ENCODE results near the gene VAV2. TPM values are rescaled to one million over a fixed set of nuclear protein-coding genes. Genes with fewer than 3 reads are reported as not detected.
A peak's percentile ranks its signal among the peaks of the same experiment; 100 is the strongest.

The VAV2 gene
- total RNA-seq, 1 donor from 2014 or later = 80.6 TPM

DNA sequence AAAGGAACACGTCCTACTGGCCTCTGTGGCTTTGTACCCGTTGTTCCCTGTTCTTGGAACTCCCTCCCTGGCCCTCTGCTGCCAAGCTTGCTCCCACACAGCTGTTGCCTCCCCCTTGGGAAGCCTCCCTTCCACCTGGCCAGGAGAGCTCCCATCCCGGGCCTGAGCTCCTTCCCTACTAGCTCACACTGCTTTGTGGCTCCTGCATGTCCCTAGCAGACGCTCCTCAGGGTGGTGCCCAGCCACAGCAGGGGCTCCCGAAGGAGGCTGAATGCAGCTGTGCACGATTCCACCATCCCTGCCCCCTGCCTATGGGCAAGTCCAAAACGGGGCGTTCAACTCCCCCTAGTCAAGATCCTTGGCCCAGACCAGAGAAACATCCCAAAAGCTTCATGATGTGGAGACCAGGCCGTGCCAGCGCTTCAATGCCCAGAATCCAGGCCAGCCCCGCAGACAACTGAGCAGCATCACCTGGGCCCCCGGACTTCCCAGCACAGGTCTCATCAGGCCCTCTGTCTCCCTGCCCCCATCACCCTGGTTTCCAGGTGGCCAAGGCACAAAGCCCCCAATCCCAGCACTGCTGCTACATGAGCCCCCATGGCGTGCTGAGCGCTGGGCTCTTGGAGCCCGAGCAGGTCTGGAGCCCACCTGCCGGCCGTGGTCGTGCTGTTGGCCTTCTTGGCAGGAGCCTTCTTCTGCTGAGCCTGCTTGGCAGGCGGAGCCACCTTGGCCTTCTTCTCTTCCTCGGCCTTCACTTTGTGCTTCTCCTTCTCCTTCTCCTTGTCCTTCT is 47.5 kb upstream of the VAV2 start:
- no peaks in the 10 kb centered on the region for H3K4me1 Mint-ChIP-seq (ENCODE audit: low read depth)
- no peak for DNase-seq (ENCODE audit: low spot score, unreplicated experiment)
- H3K4me3 Mint-ChIP-seq (ENCODE audit: low read depth) = no peak overlapping the region
- H3K36me3 Mint-ChIP-seq (ENCODE audit: insufficient read depth) = peaks cover 44% of the 10 kb centered on the region
- no peaks in the 10 kb centered on the region for H3K27me3 Mint-ChIP-seq
- peak overlapping the region; percentile 49 for H3K27ac Mint-ChIP-seq
- peaks cover 4% of the 10 kb centered on the region for H3K9me3 Mint-ChIP-seq (ENCODE audit: low read depth)
- TF ChIP-seq, protein P1, sequence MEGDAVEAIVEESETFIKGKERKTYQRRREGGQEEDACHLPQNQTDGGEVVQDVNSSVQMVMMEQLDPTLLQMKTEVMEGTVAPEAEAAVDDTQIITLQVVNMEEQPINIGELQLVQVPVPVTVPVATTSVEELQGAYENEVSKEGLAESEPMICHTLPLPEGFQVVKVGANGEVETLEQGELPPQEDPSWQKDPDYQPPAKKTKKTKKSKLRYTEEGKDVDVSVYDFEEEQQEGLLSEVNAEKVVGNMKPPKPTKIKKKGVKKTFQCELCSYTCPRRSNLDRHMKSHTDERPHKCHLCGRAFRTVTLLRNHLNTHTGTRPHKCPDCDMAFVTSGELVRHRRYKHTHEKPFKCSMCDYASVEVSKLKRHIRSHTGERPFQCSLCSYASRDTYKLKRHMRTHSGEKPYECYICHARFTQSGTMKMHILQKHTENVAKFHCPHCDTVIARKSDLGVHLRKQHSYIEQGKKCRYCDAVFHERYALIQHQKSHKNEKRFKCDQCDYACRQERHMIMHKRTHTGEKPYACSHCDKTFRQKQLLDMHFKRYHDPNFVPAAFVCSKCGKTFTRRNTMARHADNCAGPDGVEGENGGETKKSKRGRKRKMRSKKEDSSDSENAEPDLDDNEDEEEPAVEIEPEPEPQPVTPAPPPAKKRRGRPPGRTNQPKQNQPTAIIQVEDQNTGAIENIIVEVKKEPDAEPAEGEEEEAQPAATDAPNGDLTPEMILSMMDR (IDR thresholded peaks at IDR 0.05; ENCODE audit: unreplicated experiment) = no peak

DNA sequence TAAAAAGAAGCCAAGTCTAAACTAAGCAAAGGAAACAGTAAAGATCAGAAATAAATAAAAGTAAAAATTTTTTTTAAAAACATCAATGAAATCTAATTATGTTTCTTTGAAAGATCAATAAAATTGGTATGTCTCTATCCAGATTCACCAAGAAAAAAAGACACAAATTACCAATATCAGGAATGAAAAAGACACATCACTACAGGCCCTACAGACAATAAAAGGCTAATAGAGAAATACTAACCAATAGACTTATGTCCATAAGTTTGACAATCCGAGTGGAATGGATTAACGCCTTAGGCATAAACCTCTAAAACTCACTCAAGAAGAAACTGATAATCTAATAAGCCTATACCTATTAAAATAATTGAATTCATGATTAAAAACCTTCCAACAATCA is 45.5 kb upstream of the VAV2 start:
- Mint-ChIP-seq H3K9me3 (ENCODE audit: low read depth) (peaks cover 4% of the 10 kb centered on the region), H3K27ac (no peak overlapping the region), H3K27me3 (no peaks in the 10 kb centered on the region), H3K36me3 (ENCODE audit: insufficient read depth) (peaks cover 50% of the 10 kb centered on the region), H3K4me3 (ENCODE audit: low read depth) (no peak overlapping the region), H3K4me1 (ENCODE audit: low read depth) (no peaks in the 10 kb centered on the region)
- DNase-seq (ENCODE audit: low spot score, unreplicated experiment) = no peak
- TF ChIP-seq, protein P1 (IDR thresholded peaks at IDR 0.05; ENCODE audit: unreplicated experiment) = no peak

DNA sequence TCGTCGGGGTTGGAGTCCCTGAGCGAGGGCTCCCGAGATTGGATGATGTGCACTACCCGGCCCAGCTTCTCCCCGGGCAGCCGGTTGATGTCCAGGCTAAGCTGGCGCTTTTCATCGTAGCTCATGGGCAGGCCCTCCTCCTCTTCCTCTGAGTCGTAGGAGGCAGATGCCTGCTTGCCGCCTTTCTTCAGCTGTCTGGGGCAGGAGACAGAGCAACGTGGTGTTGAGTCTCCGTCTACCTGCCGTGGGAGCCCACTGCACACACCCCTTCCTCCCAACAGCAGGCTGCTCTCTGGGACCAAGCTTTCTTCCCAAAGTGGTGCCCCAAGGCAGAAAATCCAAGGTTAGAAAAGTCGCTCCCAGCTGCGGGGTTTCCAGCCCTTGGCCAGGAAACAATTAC is 44.0 kb upstream of the VAV2 start:
- Mint-ChIP-seq H3K9me3 (ENCODE audit: low read depth) (peaks cover 4% of the 10 kb centered on the region), H3K27me3 (no peaks in the 10 kb centered on the region), H3K27ac (peak overlapping the region; percentile 10), H3K36me3 (ENCODE audit: insufficient read depth) (peaks cover 50% of the 10 kb centered on the region), H3K4me3 (ENCODE audit: low read depth) (no peak overlapping the region), H3K4me1 (ENCODE audit: low read depth) (no peaks in the 10 kb centered on the region)
- DNase-seq (ENCODE audit: low spot score, unreplicated experiment) = no peak
- TF ChIP-seq, protein P1 (IDR thresholded peaks at IDR 0.05; ENCODE audit: unreplicated experiment) = no peak

DNA sequence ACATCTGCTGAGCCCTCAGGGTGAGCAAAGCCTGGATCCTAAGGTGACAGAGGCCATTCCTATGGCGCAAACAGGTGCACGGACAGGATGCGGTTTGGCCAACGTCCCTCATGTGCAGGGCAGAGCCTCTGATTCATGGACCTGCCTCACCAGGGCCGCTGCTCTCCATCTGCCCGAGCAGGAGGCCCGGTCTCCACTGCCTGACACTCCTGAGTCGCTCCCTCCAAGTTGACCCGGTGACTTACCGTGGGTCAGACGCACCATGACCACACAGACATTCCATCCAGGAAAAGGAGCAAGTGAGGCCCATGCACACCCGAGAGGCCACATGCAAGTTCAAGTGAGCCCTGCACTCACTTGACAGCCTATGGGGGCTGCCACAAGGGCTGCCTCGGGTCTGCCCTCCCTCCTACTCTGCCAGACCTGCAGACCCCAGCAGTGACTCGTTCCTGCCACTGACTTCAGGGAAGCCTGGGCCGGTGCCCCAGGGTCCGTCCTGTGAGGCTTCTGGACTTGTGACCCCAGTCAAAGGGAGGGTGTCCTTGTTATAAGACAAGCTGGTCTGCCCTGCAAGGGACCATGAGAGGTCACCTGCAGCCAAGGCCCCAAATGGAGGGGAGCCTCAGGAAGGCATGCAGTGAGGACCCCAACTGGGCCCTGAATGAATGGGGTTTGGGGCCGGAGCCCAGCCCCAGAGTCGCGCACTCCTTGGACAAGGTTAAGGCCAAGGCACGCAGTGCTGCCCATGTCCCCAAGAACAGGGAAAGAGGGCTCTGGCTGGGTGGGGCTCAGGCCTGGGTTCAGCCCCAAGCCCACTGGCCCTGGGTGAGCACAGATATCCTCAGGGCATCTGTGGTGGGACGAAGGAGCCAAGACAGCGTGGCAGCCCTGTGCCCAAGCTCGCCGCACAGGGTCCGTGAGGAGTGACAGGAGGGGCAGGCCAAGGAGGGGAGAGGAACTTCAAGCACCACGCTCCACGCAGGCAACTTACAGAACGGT is 43.2 kb upstream of the VAV2 start:
- Mint-ChIP-seq H3K36me3 (ENCODE audit: insufficient read depth) (peaks cover 46% of the 10 kb centered on the region), H3K9me3 (ENCODE audit: low read depth) (peaks cover 4% of the 10 kb centered on the region), H3K4me3 (ENCODE audit: low read depth) (no peak overlapping the region), H3K27me3 (no peaks in the 10 kb centered on the region), H3K27ac (no peak overlapping the region), H3K4me1 (ENCODE audit: low read depth) (no peaks in the 10 kb centered on the region)
- DNase-seq (ENCODE audit: low spot score, unreplicated experiment) = no peak
- TF ChIP-seq, protein P1 (IDR thresholded peaks at IDR 0.05; ENCODE audit: unreplicated experiment) = no peak

Measured in progenitor cell of endocrine pancreas (in vitro differentiated cells).